ENCODE measurements around the gene CLNK. TPM values are rescaled to one million over a fixed set of nuclear protein-coding genes. Genes with fewer than 3 reads are reported as not detected.

CLNK gene
- total RNA-seq, 2 experiments from 2014 or later, result 2.0 TPM; not detected in 1

GRCh38 chr4:10496200-10496599, 188.4 kb downstream of the CLNK start:
- CTCF ChIA-PET (ENCODE audit: unreplicated experiment), result no interaction called here
- no peak overlapping the region for H3K4me3 ChIP-seq (ENCODE audit: low read depth, low read length, poor library complexity, severe bottlenecking)

GRCh38 chr4:10495651-10496050, 188.9 kb downstream of the CLNK start:
- H3K36me3 ChIP-seq (ENCODE audit: insufficient read depth, low read length), result no peaks in the 10 kb centered on the region
- CTCF ChIA-PET (ENCODE audit: unreplicated experiment), result no interaction called here

More at GRCh38 chr4:10496200-10496599, 188.4 kb downstream of the CLNK start:
- no peak for DNase-seq (ENCODE audit: low spot score)
- Histone ChIP-seq H3K9me2 (ENCODE audit: insufficient read depth, low read length) (no peaks in the 10 kb centered on the region), H3K79me2 (ENCODE audit: insufficient read depth, low read depth, low read length) (no peaks in the 10 kb centered on the region), H4K20me1 (ENCODE audit: insufficient read depth, low read length) (no peaks in the 10 kb centered on the region), H3K27ac (ENCODE audit: low read depth, low read length, poor library complexity, severe bottlenecking) (no peak overlapping the region), H3K4me2 (ENCODE audit: low read length) (no peak overlapping the region), H3K9me3 (ENCODE audit: low read length) (no peaks in the 10 kb centered on the region), H3K4me1 (ENCODE audit: insufficient read depth, low read length, poor library complexity, severe bottlenecking) (no peaks in the 10 kb centered on the region), H2AFZ (ENCODE audit: low read length) (no peak overlapping the region), H3K36me3 (ENCODE audit: insufficient read depth, low read length) (no peaks in the 10 kb centered on the region)
- intact Hi-C loops (cut with micrococcal nuclease; ENCODE audit: unreplicated experiment), result no loop called here
- POLR2A ChIA-PET, result interaction anchor here (0.6 to 0.8 kb wide), 2 partner anchors 9 to 23 kb away, joined by 3 to 4 read pairs; no protein-coding TSS in a partner anchor
- no TSS peak for BruUV-seq (replicated peaks)
- TF ChIP-seq EZH2phosphoT487 (IDR thresholded peaks at IDR 0.05; ENCODE audit: borderline replicate concordance, low read depth, low read length), result no peak
- TF ChIP-seq CTCF (conservative IDR thresholded peaks at IDR 0.05; ENCODE audit: low read length), result no peak

More at GRCh38 chr4:10495651-10496050, 188.9 kb downstream of the CLNK start:
- no TSS peak for BruUV-seq (replicated peaks)
- H3K4me3 ChIP-seq (ENCODE audit: low read depth, low read length, poor library complexity, severe bottlenecking), result no peak overlapping the region
- H3K4me1 ChIP-seq (ENCODE audit: insufficient read depth, low read length, poor library complexity, severe bottlenecking), result no peaks in the 10 kb centered on the region
- H3K9me2 ChIP-seq (ENCODE audit: insufficient read depth, low read length), result no peaks in the 10 kb centered on the region
- intact Hi-C loops (cut with micrococcal nuclease; ENCODE audit: unreplicated experiment), result no loop called here
- H3K9me3 ChIP-seq (ENCODE audit: low read length), result no peaks in the 10 kb centered on the region
- H3K79me2 ChIP-seq (ENCODE audit: insufficient read depth, low read depth, low read length), result no peaks in the 10 kb centered on the region
- no peak for DNase-seq (ENCODE audit: low spot score)
- no peaks in the 10 kb centered on the region for H4K20me1 ChIP-seq (ENCODE audit: insufficient read depth, low read length)
- H2AFZ ChIP-seq (ENCODE audit: low read length), result no peak overlapping the region
- H3K4me2 ChIP-seq (ENCODE audit: low read length), result no peak overlapping the region
- no peak overlapping the region for H3K27ac ChIP-seq (ENCODE audit: low read depth, low read length, poor library complexity, severe bottlenecking)
- POLR2A ChIA-PET, result interaction anchor here (0.8 kb wide), 1 partner anchor 8 kb away, joined by 3 read pairs; no protein-coding TSS in a partner anchor
- TF ChIP-seq CTCF (conservative IDR thresholded peaks at IDR 0.05; ENCODE audit: low read length) (no peak), EZH2phosphoT487 (IDR thresholded peaks at IDR 0.05; ENCODE audit: borderline replicate concordance, low read depth, low read length) (no peak)

Measured in OCI-LY7 (cell line).